HepG2 (cell line): ENCODE measurements around the gene SAPCD2. TPM values are rescaled to one million over a fixed set of nuclear protein-coding genes. Genes with fewer than 3 reads are reported as not detected.
A peak's percentile ranks its signal among the peaks of the same experiment; 100 is the strongest.

Experiments used
- CREM ChIP-seq, 2 experiments: sonication (generic) in 1 of 2; formaldehyde crosslinking in 1 of 2; IDR thresholded peaks; 2 replicates each; pipeline versions ENCODE4 v1.4.0 to v1.6.1; 2016 to 2020; ENCODE audit warnings: antibody characterized with exemption in 1 of 2, mild to moderate bottlenecking in 1 of 2, missing genetic modification reagents in 1 of 2
- ETV6 ChIP-seq: sonication (generic); formaldehyde crosslinking; conservative IDR thresholded peaks from 2 replicates; pipeline ENCODE4 v1.4.0; 2020; ENCODE audit warnings: missing genetic modification reagents
- MAFF ChIP-seq: IDR thresholded peaks from 2 replicates; pipeline ENCODE4 v1.6.1; 2011; ENCODE audit warnings: low read depth, low read length, improper control_type of control experiment
- NR3C1 ChIP-seq: sonication (generic); formaldehyde crosslinking; IDR thresholded peaks from 2 replicates; pipeline ENCODE4 v1.4.0; 2020; ENCODE audit warnings: missing genetic modification reagents
- PHF5A ChIP-seq: IDR thresholded peaks from one replicate; pipeline ENCODE4 v1.6.1; 2018; ENCODE audit warnings: low read depth, missing genetic modification reagents; ENCODE audit not compliant: unreplicated experiment
- TCF12 ChIP-seq, 2 experiments: fragments of 450-650 bp in 1 of 2; sonication (generic) in 1 of 2; formaldehyde crosslinking in 1 of 2; IDR thresholded peaks; 2 replicates each; pipeline versions ENCODE4 v1.6.1 to v1.8.0; 2017 to 2022; ENCODE audit warnings: antibody characterized with exemption in 1 of 2, mild to moderate bottlenecking in 1 of 2, missing genetic modification reagents in 1 of 2, moderate library complexity in 1 of 2
- UBTF ChIP-seq: sonication (generic); formaldehyde crosslinking; IDR thresholded peaks from 2 replicates; pipeline ENCODE4 v1.4.0; 2020; ENCODE audit warnings: mild to moderate bottlenecking, missing genetic modification reagents
- ZBTB7A ChIP-seq: sonication (generic); formaldehyde crosslinking; IDR thresholded peaks from 2 replicates; pipeline ENCODE4 v1.8.0; 2022; ENCODE audit warnings: mild to moderate bottlenecking, missing genetic modification reagents
- ZNF563 ChIP-seq: sonication (generic); formaldehyde crosslinking; IDR thresholded peaks from 2 replicates; pipeline ENCODE4 v1.8.0; 2022; ENCODE audit warnings: mild to moderate bottlenecking, moderate library complexity, missing genetic modification reagents
- polyA plus RNA-seq, 8 experiments: library from polyadenylated mRNA; depleted of rRNA in 3 of 8; stranded (reverse) in 7 of 8; unstranded in 1 of 8; fragments of >200 nt; fragmentation: Illumina TruSeq in 4 of 8; extraction: Trizol in 4 of 8; gene quantifications; 2 replicates each; pipeline versions ENCODE4 v1.2.1 to v1.2.3, GENCODE V29; 2011 to 2016; ENCODE audit warnings: low read depth in 4 of 8, missing spikeins in 1 of 8, mixed read lengths in 1 of 8; ENCODE audit not compliant: insufficient read depth in 1 of 8
- total RNA-seq, 5 experiments: library from RNA; depleted of rRNA; stranded (reverse); fragments of >200 nt; fragmentation: Illumina TruSeq; extraction: Trizol; gene quantifications; 2 replicates each; pipeline ENCODE4 v1.2.3, GENCODE V29; 2016; ENCODE audit warnings: low read depth in 1 of 5
- TF ChIP-seq, protein P1 (sequence below): sonication (generic); formaldehyde crosslinking; IDR thresholded peaks from 2 replicates; pipeline ENCODE4 v1.4.0; 2020; ENCODE audit warnings: missing genetic modification reagents, mild to moderate bottlenecking, borderline replicate concordance
- TF ChIP-seq, protein P2 (sequence below): sonication (generic); formaldehyde crosslinking; IDR thresholded peaks from 2 replicates; pipeline ENCODE4 v1.4.0; 2020; ENCODE audit warnings: missing genetic modification reagents
- TF ChIP-seq, protein P3 (sequence below): sonication (generic); formaldehyde crosslinking; IDR thresholded peaks from 2 replicates; pipeline ENCODE4 v1.4.0; 2020; ENCODE audit warnings: missing genetic modification reagents
- TF ChIP-seq, protein P4 (sequence below): sonication (generic); formaldehyde crosslinking; IDR thresholded peaks from 2 replicates; pipeline ENCODE4 v1.4.0; 2020; ENCODE audit warnings: missing genetic modification reagents, borderline replicate concordance
- TF ChIP-seq, protein P5 (sequence below): sonication (generic); formaldehyde crosslinking; IDR thresholded peaks from 2 replicates; pipeline ENCODE4 v1.5.0; 2020; ENCODE audit warnings: missing genetic modification reagents, mild to moderate bottlenecking, borderline replicate concordance

Gene SAPCD2
- total and polyA plus RNA-seq, 2 of the 13 experiments (the other 11 are each of a cell fraction or from before 2014, with no cell fraction given): 21.9 to 42.8 TPM

DNA sequence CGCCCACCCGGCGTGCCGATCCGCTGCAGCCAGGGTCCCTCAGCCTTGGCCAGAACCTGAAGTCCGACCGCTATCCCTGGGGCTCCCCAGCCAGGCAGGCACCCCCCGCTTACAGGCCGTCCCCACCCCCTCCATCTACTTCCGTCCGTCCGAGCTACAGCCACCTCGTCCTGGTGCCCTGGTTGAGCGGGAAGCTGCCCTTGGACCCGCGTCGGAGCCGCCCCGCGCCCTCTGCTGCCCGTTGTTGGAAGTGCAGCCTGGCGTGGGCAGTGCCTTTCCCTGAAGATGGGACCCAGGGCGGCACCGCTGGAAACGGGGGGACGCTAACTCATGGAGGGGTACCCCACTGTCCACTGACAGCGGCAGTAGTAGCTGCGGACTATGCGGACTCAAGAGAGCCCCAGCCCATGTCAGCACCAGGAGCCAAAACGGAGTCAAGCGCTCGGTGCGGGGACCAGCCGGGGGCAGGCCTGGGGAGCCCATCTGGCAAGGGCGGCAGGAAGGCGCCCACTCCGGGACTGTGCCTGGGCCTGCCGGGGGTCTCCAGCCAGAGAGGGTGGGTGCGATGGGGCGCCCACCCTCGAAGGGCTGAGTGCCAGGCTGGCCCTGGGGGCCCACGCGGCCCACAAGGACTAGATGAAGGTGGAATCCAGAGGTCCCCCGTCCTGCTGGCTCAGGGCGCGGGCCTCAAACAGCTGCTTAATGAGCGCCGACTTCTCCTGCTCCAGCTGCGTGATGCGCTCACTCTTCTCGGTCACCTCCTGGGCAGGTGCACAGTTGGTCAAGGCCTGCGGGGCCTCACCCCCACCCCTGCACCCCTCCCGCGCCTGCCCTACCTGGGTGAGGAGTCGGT, 6.1 kb downstream of the SAPCD2 start (continued):
- TF ChIP-seq, protein P1, sequence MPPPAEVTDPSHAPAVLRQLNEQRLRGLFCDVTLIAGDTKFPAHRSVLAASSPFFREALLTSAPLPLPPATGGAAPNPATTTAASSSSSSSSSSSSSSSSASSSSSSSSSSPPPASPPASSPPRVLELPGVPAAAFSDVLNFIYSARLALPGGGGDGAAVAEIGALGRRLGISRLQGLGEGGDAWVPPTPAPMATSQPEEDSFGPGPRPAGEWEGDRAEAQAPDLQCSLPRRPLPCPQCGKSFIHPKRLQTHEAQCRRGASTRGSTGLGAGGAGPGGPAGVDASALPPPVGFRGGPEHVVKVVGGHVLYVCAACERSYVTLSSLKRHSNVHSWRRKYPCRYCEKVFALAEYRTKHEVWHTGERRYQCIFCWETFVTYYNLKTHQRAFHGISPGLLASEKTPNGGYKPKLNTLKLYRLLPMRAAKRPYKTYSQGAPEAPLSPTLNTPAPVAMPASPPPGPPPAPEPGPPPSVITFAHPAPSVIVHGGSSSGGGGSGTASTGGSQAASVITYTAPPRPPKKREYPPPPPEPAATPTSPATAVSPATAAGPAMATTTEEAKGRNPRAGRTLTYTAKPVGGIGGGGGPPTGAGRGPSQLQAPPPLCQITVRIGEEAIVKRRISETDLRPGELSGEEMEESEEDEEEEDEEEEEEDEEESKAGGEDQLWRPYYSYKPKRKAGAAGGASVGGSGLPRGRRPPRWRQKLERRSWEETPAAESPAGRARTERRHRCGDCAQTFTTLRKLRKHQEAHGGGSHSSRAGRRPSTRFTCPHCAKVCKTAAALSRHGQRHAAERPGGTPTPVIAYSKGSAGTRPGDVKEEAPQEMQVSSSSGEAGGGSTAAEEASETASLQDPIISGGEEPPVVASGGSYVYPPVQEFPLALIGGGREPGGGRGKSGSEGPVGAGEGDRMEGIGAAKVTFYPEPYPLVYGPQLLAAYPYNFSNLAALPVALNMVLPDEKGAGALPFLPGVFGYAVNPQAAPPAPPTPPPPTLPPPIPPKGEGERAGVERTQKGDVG: 0 out of 2 replicates have a peak, but pooled peaks have one; percentile 50
- TF ChIP-seq PHF5A (no peak), TCF12 (IDR thresholded peaks at IDR 0.05) (no peak), TCF12 (CRISPR knock-in tag; IDR thresholded peaks at IDR 0.05) (no peak), MAFF (no peak), CREM (IDR thresholded peaks at IDR 0.05) (no peak), CREM (CRISPR knock-in tag; IDR thresholded peaks at IDR 0.05) (no peak), ZNF563 (CRISPR knock-in tag) (no peak), NR3C1 (no peak), ETV6 (CRISPR knock-in tag) (no peak), UBTF (CRISPR knock-in tag) (peak; percentile 68), ZBTB7A (CRISPR knock-in tag) (no peak)
- TF ChIP-seq, protein P2, sequence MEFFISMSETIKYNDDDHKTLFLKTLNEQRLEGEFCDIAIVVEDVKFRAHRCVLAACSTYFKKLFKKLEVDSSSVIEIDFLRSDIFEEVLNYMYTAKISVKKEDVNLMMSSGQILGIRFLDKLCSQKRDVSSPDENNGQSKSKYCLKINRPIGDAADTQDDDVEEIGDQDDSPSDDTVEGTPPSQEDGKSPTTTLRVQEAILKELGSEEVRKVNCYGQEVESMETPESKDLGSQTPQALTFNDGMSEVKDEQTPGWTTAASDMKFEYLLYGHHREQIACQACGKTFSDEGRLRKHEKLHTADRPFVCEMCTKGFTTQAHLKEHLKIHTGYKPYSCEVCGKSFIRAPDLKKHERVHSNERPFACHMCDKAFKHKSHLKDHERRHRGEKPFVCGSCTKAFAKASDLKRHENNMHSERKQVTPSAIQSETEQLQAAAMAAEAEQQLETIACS (CRISPR knock-in tag): no peak
- TF ChIP-seq, protein P3, sequence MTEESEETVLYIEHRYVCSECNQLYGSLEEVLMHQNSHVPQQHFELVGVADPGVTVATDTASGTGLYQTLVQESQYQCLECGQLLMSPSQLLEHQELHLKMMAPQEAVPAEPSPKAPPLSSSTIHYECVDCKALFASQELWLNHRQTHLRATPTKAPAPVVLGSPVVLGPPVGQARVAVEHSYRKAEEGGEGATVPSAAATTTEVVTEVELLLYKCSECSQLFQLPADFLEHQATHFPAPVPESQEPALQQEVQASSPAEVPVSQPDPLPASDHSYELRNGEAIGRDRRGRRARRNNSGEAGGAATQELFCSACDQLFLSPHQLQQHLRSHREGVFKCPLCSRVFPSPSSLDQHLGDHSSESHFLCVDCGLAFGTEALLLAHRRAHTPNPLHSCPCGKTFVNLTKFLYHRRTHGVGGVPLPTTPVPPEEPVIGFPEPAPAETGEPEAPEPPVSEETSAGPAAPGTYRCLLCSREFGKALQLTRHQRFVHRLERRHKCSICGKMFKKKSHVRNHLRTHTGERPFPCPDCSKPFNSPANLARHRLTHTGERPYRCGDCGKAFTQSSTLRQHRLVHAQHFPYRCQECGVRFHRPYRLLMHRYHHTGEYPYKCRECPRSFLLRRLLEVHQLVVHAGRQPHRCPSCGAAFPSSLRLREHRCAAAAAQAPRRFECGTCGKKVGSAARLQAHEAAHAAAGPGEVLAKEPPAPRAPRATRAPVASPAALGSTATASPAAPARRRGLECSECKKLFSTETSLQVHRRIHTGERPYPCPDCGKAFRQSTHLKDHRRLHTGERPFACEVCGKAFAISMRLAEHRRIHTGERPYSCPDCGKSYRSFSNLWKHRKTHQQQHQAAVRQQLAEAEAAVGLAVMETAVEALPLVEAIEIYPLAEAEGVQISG (CRISPR knock-in tag): peak; percentile 52
- TF ChIP-seq, protein P4, sequence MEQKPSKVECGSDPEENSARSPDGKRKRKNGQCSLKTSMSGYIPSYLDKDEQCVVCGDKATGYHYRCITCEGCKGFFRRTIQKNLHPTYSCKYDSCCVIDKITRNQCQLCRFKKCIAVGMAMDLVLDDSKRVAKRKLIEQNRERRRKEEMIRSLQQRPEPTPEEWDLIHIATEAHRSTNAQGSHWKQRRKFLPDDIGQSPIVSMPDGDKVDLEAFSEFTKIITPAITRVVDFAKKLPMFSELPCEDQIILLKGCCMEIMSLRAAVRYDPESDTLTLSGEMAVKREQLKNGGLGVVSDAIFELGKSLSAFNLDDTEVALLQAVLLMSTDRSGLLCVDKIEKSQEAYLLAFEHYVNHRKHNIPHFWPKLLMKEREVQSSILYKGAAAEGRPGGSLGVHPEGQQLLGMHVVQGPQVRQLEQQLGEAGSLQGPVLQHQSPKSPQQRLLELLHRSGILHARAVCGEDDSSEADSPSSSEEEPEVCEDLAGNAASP (CRISPR knock-in tag): no peak
- TF ChIP-seq, protein P5, sequence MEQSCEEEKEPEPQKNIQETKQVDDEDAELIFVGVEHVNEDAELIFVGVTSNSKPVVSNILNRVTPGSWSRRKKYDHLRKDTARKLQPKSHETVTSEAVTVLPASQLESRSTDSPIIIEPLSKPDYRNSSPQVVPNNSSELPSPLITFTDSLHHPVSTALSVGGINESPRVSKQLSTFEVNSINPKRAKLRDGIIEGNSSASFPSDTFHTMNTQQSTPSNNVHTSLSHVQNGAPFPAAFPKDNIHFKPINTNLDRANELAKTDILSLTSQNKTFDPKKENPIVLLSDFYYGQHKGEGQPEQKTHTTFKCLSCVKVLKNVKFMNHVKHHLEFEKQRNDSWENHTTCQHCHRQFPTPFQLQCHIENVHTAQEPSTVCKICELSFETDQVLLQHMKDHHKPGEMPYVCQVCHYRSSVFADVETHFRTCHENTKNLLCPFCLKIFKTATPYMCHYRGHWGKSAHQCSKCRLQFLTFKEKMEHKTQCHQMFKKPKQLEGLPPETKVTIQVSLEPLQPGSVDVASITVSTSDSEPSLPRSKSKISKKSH: peak; percentile 74; the same call in 1 of the 2 replicates
